Activated CD8-positive, alpha-beta memory T cell treated with anti-CD3 and anti-CD28 coated beads, Interleukin-2, amount 50 U/mL, for 48 hours (primary cell): ENCODE data around the gene DNASE1.

Source experiments
- DNase-seq: peaks from one replicate; pipeline ENCODE4 v3.0.0-alpha.2; 2020

Gene DNASE1

DNA sequence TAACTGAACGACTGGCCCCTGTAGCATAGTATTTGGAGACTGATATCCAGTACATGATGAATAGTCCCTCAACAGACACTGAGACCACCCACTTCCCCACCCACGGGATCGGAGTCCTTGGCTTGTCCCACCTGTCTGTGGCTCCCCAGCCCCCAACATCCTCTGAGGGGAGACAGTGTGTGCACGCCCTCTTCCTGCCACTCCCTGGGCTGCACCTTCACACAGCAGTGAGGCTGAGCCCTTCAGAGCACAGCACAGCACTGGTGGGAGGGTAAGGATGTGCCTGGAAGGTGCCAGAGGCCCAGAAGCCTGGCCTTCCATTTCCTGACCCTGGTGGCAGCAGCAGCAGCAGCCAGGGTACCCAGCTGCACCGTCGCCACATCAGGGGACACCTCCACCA, 11.0 kb downstream of the DNASE1 start:
- no peak for DNase-seq

GRCh38 chr16:3668626-3669025, 14.1 kb downstream of the DNASE1 start:
- no peak for DNase-seq

- DNase-seq: no peak
Observed at GRCh38 chr16:3669082-3669481, 14.6 kb downstream of the DNASE1 start.

DNA sequence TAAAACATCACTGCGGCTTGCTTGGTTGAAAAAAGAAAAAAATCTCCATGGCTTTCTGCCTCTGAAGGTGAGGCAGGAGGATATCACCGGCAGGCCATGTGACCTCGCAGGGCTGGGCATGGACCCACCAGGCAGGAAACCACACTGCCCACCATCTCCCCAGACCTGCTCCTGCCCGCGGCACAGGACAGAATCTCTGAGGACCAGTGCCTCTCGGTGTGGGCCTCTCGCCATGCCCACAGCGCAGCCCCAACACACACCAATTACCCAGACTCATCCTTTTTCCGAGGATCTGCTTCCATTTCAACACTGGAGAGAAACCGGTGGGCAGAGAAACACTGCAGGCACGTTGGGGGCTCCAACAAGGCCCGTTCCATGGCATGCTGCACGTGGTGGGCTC, 16.2 kb downstream of the DNASE1 start:
- DNase-seq: no peak

GRCh38 chr16:3671424-3671823, 16.9 kb downstream of the DNASE1 start:
- no peak for DNase-seq

- no peak for DNase-seq
Observed at GRCh38 chr16:3672571-3673041, 18.1 kb downstream of the DNASE1 start.

- DNase-seq: no peak
Observed at GRCh38 chr16:3673201-3673600, 18.7 kb downstream of the DNASE1 start.

DNA sequence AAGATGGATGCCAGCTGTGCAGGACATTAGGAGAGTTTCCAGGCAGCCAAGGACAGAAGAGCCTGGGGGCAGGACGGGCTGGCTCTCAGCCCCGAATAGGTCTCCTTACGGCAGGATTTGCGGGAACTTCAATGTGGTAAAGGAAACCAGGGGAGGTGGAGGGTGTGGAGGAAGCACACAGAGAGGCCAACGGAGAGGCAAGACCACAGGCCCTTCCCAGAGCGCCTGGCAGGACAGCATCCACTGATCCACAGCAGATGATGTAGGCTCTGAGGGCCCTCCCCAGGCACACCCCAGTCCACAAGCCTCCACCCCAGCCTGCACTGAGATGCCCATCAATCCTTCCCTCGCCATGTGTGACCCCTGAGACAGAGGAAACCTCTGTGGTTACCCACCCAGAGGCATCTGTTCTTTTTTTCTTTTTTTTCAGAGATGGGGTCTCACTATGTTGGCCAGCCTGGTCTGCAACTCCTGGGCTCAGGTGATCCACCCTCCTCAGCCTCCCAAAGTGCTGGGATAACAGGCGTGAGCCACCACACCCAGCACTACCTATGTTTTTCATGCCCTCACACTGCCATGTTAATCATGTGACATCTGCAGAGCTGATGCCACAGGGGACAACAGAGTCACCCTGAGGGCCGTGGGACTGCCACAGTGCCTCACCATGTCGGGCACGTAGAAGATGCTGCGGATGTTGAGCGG, 19.3 kb downstream of the DNASE1 start:
- no peak for DNase-seq

GRCh38 chr16:3674513-3675295, 20.2 kb downstream of the DNASE1 start:
- no peak for DNase-seq

DNA sequence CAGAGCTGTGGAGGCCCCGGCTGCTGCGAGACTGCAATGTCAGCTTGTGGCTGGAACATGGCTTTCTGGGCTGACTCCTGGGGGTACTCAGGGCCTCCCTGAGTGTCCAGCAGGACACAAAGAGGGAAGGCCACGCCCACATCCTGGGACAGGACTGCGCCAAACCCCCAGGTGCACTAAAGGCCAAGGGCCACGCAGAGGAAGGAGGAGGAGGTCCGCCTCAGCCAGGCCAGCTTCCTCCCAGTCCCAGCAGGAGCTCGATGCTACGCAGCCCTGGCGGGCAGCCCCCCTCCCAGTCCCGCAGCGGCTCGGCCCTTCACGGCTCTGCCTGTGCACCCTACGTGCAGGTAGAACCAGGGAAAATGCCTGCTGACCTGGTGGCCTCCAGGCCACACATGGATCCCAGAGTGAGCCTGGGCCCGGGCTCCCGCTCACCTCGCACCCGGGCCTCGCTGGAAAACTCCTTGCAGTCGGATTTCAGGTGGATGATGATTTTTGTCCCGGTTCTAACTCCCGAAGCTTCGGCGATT, 21.2 kb downstream of the DNASE1 start:
- no peak for DNase-seq

GRCh38 chr16:3677994-3678393, 23.5 kb downstream of the DNASE1 start:
- DNase-seq: no peak

- DNase-seq: no peak
Observed at GRCh38 chr16:3681206-3681605, 26.7 kb downstream of the DNASE1 start.

GRCh38 chr16:3687021-3687420, 32.5 kb downstream of the DNASE1 start:
- no peak for DNase-seq

DNA sequence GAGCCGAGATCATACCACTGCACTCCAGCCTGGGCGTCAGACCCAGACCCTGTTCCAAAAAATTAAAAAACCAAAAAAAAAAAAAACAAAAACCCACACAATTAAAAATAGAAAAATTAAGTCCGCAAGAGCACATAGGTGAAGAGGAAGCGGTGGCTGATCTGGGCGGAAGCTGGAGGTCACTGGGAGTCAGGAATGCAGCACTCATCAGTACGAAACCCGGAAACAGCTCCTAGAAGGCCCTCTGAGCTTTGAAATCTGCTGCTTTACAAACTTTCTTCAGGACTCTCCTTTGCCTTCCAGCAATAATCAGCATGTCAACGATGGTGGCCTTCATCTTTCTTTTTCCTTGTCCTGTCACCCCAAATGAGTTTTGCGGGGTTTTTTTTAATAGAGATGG, 33.3 kb downstream of the DNASE1 start:
- no peak for DNase-seq

- DNase-seq: no peak
Observed at GRCh38 chr16:3689731-3690130, 35.2 kb downstream of the DNASE1 start.

GRCh38 chr16:3690470-3690928, 36.0 kb downstream of the DNASE1 start:
- DNase-seq: peak; percentile 89

GRCh38 chr16:3690980-3691720, 36.7 kb downstream of the DNASE1 start:
- no peak for DNase-seq

GRCh38 chr16:3691761-3692160, 37.3 kb downstream of the DNASE1 start:
- no peak for DNase-seq

DNA sequence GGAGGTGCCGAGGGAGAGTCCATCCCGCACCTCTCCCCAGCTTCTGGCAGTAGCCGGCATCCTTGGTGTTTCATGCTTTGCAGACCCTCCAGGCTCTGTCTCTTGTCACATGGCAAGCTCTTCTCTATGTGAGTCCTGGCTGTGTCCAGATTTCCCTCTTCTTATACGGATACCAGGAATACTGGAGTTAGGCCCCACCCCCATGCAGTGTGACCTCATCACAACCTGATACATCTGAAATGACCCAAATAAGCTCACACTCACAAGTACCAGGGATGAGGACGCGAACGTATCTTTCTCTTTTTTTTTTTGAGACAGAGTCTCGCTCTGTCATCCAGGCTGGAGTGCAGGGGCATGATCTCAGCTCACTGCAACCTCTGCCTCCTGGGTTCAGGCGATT, 39.6 kb downstream of the DNASE1 start:
- no peak for DNase-seq

DNA sequence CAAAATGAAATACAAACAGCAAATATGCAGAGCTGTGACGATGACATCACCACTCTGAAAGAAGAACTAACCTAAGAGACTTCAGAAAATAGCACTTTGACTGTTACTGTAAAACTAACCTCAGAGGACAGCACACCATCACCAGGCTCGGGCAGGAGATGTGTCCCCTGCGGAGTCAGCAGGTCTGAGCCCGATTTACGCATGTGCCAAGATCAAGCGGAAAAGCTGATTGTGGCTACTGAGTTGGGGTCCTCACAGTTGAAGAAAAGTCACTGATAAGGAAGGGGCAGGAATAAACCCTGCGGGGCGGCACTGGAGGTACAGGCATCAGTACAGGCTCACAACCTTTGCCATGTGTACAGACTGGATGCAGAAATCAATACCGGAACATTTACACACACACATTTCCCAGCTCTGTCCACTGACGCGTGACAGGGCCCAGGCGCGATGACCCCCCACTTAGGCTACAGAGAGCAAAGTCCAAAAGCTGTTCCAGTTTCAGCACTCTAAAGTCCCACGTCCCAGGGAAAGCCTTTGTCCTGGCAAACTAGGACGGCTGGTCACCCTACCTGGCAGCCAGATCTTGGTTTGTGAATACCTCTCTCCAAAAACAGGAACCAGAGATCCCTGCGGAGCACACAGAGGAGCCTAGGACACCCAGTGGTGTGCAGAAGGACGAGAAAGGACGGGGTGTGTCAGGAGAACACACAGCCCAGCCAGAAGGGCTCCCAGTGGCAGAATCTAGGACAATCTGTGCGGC, 41.3 kb downstream of the DNASE1 start:
- DNase-seq: no peak

DNA sequence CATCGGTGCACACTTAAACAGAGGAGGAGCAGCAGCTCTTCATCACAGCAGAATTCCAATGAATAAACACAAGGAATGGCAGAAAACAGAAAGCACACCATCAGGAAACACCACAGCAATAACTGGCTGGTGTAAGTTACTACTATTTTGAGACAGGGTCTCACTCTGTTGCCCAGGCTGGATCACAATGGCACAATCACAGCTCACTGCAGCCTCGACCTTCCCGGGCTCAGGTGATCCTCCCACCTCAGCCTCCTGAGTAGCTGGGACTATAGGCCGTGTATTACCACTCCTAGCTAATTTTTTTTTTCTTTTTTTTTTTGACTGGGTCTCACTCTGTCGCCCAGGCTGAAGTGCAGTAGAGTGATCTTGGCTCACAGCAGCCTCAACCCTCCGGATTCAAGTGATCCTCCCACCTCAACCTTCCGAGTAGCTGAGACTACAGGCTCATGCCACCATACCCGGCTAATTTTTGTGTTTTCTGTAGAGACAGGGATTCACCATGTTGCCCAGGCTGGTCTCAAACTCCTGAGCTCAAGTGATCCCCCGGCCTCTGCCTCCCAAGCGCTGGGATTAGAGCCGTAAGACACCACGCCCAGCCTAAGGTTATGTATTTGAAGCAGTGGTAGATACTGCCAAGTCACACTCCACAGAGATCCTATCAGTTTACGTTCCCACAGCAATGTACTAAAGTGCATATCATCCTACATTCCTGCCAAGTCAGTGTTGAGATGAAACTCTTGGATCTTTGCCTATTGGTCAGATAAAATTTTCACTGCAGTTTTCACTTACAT, 42.1 kb downstream of the DNASE1 start:
- no peak for DNase-seq

GRCh38 chr16:3698941-3699340, 44.5 kb downstream of the DNASE1 start:
- no peak for DNase-seq
